HEK293T (cell line): Measurements from ENCODE around the gene GPR155.

Experiments
- BHLHE40 ChIP-seq: fragments of 450-650 bp; IDR thresholded peaks from 2 replicates; pipeline ENCODE4 v1.6.1; 2016; ENCODE audit warnings: mild to moderate bottlenecking, moderate library complexity, borderline replicate concordance
- FOXA1 ChIP-seq: fragments of 450-650 bp; IDR thresholded peaks from 2 replicates; pipeline ENCODE4 v1.6.1; 2016; ENCODE audit warnings: mild to moderate bottlenecking
- FOXK2 ChIP-seq: fragments of 450-650 bp; IDR thresholded peaks from 2 replicates; pipeline ENCODE4 v1.6.1; 2016; ENCODE audit warnings: mild to moderate bottlenecking
- FOXM1 ChIP-seq: fragments of 450-650 bp; IDR thresholded peaks from 2 replicates; pipeline ENCODE4 v1.6.1; 2017; ENCODE audit warnings: mild to moderate bottlenecking, borderline replicate concordance
- HDGF ChIP-seq: fragments of 450-650 bp; IDR thresholded peaks from 2 replicates; pipeline ENCODE4 v1.6.1; 2017; ENCODE audit warnings: antibody characterized with exemption, borderline replicate concordance
- L3MBTL2 ChIP-seq: fragments of 450-650 bp; conservative IDR thresholded peaks from 2 replicates; pipeline ENCODE4 v1.6.1; 2016; ENCODE audit warnings: mild to moderate bottlenecking
- LEF1 ChIP-seq: fragments of 450-650 bp; IDR thresholded peaks from 2 replicates; pipeline ENCODE4 v1.6.1; 2017; ENCODE audit warnings: mild to moderate bottlenecking, borderline replicate concordance
- NFRKB ChIP-seq: fragments of 450-650 bp; IDR thresholded peaks from 2 replicates; pipeline ENCODE4 v1.6.1; 2016; ENCODE audit warnings: mild to moderate bottlenecking, moderate library complexity
- SP1 ChIP-seq: fragments of 450-650 bp; IDR thresholded peaks from 2 replicates; pipeline ENCODE4 v1.6.1; 2017
- SUZ12 ChIP-seq: fragments of 450-650 bp; IDR thresholded peaks from 2 replicates; pipeline ENCODE4 v1.6.1; 2016; ENCODE audit warnings: mild to moderate bottlenecking
- TARDBP ChIP-seq: fragments of 450-650 bp; IDR thresholded peaks from 2 replicates; pipeline ENCODE4 v1.6.1; 2016
- ZNF384 ChIP-seq: fragments of 450-650 bp; IDR thresholded peaks from 2 replicates; pipeline ENCODE4 v1.6.1; 2016
- TF ChIP-seq, protein P1 (sequence below): fragments of 450-650 bp; IDR thresholded peaks from 2 replicates; pipeline ENCODE4 v1.6.1; 2016

GRCh38 chr2:174495365-174496012 lies 8.7 kb upstream of the GPR155 start:
- TF ChIP-seq BHLHE40, result no peak
- TF ChIP-seq FOXK2, result no peak
- no peak for TF ChIP-seq NFRKB
- no peak for TF ChIP-seq FOXA1
- no peak for TF ChIP-seq SP1
- no peak for TF ChIP-seq SUZ12
- no peak for TF ChIP-seq TARDBP
- no peak for TF ChIP-seq L3MBTL2
- TF ChIP-seq, protein P1, sequence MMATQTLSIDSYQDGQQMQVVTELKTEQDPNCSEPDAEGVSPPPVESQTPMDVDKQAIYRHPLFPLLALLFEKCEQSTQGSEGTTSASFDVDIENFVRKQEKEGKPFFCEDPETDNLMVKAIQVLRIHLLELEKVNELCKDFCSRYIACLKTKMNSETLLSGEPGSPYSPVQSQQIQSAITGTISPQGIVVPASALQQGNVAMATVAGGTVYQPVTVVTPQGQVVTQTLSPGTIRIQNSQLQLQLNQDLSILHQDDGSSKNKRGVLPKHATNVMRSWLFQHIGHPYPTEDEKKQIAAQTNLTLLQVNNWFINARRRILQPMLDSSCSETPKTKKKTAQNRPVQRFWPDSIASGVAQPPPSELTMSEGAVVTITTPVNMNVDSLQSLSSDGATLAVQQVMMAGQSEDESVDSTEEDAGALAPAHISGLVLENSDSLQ, result no peak
- no peak for TF ChIP-seq FOXM1
- no peak for TF ChIP-seq ZNF384
- TF ChIP-seq LEF1, result no peak
- TF ChIP-seq HDGF, result no peak
